HG03432 (cell line): ENCODE data around the gene TEX10.
A peak's percentile ranks its signal among the peaks of the same experiment; 100 is the strongest.
"Not testable (repeated sequence)": the region's sequence is repeated elsewhere in the genome, so short reads cannot be mapped to it uniquely, and the experiment has no call there.

Experiments used
- ATAC-seq: cut with Tn5 transposase; IDR thresholded peaks from one replicate; pipeline ENCODE4 v1.9.1; 2021; ENCODE audit warnings: mild to moderate bottlenecking, moderate library complexity; ENCODE audit not compliant: unreplicated experiment

TEX10 gene

DNA sequence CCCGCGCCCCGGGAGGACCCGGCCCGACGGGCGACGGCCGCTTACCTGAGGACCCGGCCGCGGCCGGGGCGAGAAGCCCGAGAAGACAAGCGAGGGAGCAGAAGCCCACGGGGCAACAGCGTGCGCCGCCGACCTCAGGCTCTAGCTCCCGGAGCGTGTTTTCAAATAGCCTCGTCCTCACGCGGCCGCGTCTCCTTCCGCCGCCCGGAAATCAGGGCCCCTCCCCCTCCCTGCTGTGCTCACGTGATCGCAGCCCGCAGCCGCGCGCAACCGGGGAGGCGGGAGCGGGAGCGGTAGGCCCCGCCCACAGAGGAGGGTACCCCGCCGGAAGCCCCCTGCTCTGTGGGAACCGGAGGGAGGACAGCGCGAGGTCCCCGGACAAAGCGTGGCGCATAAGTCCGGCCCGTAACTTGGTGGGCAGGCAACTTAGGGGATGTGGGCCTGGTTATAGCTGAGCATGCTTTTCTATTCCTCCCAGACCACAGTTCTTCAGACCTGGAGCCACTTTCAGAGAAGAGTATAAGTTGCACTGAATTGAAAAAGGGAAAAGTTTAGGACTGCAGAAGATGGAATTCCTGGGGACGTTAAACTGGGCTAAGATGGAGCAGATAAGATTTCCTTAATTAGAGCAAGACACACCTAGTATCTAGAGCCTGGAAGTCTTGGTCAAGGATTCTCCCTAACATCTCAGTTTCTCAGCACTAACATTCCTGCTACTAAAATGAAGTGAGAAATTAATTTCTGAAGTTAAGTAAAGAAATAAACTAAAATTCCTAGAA, at the start of gene TEX10:
TSS of gene TEX10 (minus strand) at position 216 of the 779 bp plus-strand sequence. CDS start 3,579 bp downstream, outside the sequence.
- ATAC-seq = peak; percentile 87

DNA sequence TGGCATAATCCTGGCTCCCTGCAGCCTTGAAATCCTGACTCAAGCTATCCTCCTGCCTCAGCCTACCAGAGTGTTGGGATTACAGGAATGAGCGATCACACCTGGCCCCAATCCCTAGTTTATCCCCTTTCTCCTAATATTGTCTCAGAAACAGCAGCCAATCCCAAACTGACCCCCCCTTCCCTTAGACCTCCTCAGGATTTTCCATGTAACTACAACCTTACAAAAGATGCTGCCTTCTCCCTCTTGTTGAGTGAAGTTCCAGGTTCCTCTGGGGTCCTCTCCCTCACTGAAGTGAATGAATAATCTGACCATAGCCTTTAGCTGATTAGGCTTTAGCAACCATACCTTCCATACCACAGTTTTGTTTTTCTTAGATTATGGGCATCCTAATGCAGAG, 48.3 kb upstream of the TEX10 start:
- ATAC-seq = no peak

DNA sequence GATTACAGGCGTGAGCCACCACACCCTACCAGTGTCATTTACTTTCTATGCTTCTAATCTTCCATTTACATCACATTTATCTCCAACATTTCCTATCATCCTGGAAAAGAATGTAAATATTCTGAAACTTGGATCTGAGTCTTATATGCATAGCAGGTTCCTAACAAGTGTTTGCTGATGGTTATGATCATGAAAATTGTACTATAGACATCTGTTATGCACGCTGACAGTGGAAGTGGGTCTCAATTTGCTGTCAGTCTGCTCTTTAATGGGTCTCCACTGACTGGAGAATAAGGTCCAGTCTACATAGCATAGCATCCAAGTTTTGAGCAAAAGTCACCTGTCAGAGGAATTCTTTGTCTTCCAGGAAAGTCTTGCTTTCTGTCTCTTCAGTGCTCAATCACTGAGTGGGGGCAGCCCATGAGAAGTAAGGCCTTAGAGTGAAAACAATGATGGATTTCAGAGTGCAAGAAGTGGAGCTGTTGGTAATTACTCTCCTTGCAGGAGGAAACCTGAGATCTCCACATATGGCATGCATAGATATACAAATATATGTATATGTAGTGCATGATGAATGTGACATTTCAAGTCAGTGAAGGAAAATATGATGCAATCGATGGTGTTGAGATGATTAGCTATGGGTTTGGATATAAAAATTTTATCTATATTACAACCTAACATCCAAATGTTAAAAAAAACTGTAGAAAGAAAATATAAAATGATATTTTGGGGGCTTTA, 45.0 kb upstream of the TEX10 start:
- ATAC-seq = no peak

DNA sequence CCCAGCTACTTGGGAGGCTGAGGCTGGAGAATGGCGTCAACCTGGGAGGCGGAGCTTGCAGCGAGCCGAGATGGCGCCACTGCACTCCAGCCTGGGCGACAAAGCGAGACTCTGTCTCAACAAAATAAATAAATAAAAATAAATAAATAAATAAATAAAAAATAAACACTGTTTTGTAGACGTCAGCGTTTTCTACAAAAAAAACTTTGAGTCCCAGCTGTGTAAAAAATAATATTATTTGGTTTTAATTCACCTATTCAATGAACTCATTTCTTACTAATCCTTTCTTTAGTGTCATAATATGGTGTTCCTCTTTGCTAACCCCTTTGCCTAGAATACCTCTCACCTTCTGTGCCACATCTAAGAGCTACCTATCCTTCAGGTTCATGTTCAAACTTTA, 44.0 kb upstream of the TEX10 start:
- ATAC-seq = no peak

DNA sequence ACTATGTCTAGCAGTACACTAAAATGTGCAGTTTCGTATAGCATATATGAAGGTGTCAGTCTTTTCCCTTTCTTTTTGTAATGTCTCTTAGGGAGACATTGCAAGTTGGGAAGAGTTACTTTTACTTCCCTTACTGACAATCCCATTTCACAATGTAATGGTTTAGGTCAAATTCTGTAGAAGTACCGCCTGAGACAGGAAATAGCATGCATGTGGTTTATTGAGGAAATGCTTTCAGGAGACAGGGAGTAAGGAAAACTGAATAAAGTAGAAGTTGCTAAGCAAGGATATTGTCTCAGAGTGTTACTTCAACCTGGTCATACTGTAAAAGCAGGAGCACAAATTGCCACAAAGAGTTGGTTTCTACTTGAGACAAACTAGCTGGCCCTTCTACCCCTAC, 42.1 kb upstream of the TEX10 start:
- ATAC-seq = no peak

DNA sequence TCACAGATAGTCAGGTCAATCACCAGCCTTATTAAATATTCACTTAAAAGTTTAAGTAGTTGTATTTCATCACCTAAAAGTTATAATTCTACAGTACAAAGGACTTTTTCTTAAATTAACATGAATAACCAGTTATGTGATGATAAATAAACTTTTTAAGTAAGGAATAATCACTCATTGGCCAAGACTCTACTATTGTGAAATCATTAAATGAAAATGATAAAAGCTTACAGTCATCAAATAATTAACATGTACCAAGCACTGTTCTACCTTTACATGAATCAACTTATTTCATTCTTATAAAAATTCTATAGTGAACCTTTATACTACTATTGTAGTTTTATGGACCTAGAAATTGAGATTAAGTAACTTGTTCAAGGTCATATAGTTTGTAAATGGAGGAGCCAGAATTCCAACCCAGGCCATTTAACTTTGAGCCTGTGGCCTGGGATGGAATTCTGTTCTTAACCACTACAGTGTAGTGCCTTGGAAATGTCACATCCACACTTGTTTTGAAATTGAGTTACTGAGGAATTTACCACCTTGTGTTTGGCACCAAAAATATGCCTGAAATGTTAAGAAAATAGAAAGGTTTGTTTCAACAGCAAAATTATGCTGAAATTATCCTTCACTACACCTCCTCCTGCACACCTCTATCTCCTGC, 41.4 kb upstream of the TEX10 start:
- no peak for ATAC-seq

DNA sequence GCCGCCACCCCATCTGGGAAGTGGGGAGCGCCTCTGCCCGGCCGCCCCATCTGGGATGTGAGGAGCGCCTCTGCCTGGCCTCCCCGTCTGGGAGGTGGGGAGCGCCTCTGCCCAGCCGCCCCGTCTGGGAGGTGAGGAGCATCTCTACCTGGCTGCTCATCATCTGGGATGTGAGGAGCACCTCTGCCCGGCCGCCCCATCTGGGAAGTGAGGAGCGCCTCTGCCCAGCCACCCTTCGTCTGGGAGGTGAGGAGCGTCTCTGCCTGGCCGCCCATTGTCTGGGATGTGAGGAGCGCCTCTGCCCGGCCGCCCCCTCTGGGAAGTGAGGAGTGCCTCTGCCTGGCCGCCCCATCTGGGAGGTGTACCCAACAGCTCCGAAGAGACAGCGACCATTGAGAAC, 40.2 kb upstream of the TEX10 start:
- ATAC-seq = not testable (repeated sequence)

DNA sequence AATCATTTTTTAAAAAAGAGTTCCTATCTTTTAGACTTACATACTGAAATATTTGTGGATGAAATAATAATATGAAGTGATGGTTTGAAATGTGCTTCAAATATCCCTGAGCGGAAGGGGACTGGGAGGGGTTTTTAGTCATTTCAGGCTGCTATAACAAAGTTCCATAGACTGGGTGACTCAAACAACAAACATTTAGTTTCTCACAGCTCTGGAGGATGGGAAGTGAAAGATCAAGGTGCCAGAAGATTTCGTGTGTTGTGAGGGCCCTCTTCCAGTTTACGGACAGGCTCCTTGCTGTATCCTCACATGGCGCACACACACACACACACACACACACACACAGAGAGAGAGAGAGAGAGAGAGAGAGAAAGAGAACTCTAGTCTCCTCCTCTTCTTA, 27.1 kb upstream of the TEX10 start:
- no peak for ATAC-seq

DNA sequence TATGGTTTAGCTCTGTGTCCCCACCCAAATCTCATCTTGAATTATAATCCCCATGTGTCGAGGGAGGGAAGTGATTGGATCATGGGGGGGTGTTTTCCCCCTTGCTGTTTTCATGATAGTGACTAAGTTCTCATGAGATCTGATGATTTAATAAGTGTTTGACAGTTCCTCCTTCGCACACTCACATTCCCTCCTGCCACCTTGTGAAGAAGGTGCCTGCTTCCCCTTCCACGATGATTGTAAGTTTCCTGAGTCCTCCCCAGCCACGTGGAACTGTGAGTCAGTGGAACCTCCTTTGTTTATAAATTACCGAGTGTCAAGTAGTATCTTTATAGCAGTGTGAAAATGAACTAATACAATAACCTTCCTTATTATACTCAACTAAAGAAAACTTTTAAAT, 24.3 kb upstream of the TEX10 start:
- no peak for ATAC-seq

DNA sequence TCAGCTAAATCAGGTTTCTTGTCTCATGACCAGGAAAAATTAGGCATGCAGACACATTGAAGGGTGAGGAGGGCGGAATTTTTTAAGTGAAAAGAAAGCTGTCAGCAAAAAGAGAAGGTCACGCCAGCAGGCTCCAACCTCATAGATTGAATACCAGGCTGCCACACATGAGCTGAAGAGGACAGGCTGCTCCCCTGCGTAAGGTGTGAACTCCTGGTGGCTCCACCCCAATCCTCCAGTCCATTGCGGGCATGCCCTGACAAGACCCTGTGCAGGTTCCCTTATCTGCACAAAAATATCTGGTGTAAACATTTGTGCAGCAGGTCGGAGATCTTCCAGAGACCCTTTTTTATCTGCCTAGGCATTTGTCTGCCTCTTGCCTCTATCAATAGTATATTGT, 22.9 kb upstream of the TEX10 start:
- no peak for ATAC-seq

DNA sequence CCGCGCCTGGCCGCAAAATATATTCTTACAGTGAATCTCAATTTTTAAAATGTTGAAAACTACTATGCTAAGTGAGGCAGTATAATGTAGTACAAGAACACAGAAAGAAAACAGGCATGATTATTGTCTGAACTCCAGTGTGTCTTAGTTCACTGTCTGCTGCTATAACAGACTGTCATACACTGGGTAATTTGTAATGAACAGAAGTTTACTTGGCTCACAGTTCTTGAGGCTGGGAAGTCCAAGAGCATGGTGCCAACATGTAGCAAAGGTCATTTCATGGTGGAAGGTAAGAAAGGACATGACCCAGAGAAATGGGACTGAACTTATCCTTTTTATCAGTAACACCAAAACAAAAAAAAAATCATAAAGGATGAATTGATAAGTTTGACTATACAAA, 19.9 kb upstream of the TEX10 start:
- ATAC-seq = no peak

DNA sequence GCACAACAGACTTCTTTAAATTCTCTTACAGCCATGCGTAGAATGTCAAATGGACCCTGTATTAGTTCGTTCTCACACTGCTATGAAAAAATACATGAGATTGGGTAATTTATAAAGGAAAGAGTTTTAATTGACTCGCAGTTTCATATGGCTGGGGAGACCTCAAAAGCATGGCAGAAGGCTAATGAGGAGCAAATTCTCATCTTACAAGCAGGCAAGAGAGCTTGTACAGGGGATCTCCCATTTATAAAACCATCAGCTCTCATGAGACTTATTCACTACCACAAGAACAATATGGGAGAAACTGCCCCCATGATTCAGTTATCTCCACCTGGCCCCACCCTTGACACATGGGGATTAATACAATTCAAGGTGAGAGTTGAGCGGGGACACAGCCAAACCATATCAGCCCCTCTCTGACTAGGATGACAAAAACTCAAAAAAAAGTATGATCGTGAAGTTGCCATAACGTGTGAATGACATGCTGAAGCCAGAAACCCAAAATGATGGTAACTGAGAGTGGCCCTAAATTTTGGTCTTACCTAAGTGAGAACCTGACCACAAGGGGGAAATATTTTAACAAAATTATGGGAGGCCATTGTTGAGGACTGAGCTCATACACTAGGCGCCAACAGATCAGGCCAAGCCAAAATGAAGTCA, 17.5 kb upstream of the TEX10 start:
- no peak for ATAC-seq

DNA sequence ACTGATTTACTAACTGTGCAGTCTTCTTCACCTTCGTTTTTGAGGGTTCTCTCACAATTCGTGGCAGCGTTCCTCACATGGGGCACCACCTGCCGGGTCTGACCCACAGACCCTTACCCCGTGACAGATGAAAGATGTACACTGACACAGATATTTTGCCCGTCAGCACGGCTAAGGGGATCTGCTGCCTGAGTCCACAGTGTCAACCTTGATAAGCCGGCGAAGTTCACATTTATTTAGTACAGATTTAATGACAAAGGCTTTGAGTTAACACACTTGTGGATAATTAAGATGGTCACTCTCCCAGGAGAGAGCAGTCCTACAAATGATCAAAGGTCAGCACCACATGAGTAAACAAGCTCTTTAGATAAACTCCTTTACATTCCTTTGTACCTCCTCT, 15.9 kb upstream of the TEX10 start:
- ATAC-seq = no peak

DNA sequence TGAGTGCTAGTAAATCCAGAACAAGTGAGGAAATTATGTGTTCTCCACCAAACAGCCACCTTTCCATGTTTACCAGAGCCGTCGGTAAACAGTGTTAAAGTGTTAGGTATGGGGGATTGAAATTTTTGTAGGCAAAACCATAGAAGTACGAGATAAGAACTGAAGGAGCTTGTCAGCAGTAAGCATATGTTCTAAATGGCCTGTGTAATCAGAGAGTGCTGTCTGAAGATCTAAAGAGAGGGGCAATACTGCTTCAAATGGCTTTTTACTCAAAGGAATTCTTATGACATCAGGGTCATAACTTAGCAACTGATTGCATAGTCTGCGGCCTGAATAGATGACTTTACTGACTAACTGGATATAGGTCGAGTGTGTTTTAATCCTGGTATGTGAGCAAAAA, 13.4 kb upstream of the TEX10 start:
- ATAC-seq = no peak

DNA sequence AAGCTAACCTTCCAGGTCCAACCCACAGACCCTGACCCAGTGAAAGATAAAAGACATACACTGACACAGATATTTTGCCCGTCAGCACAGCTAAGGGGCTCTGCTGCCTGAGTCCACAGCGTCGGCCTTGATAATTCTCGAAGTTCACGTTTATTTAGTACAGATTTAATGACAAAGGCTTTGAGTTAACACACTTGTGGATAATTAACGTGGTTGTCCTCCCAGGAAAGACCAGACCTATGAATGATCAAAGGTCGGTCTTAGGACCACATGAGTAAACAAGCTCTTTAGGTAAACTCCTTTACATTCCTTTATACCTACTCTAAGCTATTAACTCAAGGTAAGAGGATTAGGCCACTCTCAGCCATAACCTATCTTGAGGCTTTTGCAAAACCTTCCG, 11.3 kb upstream of the TEX10 start:
- no peak for ATAC-seq

DNA sequence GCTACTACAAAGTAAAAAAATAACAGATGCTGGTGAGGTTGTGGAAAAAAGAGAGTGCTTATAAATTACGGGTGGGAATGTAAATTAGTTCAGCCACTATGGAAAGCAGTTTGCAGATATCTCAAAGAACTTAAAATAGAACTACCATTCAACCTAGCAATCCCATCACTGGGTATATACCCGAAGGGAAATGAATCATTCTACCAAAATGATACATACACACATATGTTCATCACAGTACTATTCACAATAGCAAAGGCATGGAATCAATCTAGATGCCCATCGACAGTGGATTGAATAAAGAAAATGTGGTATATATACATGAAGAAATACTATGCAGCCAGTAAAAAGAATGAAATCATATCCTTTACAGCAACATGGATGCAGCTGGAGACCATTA, 6.3 kb upstream of the TEX10 start:
- ATAC-seq = no peak

DNA sequence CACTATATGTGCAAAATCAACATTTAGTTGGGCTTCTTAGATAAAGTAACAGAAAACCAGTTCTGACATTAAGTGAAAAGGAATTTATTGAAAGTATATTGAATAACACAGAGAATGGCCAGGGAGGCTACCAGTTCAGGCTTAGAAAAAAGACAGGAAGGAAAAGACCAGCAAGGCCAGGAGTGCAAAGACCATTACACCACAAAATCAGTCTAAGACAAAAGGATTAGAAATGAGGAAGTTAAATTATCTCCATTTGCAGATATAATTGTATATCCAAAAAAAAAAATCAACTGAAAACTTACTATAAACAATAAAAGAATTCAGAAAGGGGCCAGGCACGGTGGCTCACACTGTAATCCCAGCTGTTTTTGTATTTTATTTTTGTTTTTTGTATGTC, 4.8 kb upstream of the TEX10 start:
- no peak for ATAC-seq

DNA sequence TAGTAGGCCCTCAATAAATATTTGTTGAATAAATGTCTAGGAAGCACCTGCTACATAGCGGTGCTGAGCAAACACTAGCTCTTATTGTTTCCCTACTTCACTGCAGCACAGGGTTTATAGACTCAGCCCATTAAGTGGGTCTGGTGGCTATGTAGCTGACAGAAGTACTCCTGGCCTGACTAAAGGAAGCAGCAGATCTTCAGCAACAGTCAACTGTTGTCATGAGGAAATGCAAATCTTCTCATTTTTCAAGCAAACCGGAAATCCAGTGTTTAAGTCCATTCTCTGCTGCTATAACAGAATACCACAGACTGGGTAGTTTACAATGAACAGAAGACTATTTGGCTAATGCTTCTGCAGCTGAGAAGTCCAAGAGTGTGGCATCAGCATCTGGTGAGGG, 2.8 kb upstream of the TEX10 start:
- no peak for ATAC-seq

DNA sequence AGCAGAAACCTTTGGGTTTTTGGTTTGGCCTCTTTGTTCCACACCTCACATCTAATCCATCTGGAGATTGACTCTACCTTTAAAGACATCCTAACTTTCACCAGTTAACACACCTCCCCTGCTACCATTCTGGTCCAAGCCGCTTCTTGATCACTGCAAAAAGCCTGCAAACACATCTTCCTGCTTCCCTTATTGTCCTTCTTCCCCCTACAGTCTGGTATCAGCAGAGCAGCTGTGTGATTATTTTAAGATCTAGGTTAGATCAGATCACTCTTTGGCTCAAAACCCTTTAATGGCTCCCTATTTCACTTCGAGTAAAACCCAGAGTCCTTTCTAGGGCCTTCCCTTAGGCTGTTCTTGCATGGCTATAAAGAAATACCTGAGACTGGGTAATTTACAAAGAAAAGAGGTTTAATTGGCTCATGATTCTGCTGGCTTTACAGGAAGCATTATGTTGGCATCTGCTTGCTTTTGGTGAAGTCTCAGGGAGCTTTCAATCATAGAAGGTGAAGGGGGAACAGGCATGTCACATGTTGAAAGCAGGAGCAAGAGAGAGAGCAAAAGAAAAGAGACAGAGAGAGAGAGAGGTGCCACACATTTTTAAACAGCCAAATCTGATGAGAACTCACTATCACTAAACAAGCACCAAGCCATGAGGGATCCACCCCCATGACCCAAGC, 1.5 kb upstream of the TEX10 start:
- no peak for ATAC-seq

DNA sequence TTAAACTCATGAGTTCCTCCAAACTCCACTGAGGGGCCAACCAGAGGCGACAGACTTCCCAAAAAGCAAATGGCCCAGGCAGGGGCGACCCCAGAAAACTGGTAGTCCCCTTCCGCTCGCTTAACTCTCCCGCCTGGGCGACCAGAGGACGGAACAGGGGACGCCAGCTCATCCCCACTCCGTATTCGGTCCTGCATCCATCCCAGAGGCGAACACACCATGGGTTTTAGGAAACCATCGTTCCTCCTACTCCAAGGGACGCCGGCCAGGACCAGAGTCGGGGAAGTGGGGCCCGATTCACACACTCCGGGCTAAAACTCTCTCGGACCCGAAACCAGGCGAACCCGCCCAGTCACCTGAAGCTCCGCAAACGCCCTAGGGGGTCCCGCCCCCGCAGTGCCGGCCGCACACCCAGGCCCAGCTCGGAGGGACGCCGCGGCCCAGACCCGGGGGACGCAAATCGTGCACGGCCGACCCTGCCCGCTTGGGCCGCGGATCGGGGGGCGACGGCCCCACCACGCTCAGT, 478 bp downstream of the TEX10 start:
- ATAC-seq = peak; percentile 47

DNA sequence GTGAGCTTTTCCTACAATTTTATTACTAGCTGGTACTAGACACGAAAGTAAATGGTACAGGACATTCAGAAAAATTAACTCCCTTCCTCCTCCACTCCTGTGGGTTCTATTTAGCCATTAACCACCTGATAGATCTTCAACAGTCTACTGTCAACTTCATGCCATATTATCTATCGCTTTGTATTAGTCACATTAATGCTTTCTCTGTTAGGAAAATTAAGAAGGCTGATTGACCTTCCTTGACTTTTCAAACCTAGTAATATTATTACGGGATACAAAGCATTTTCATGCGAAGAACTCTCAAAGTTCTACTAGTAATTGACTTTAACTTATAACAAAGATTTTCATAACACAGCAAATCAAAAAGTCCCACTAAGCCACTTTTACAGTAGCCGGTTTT, 1.2 kb downstream of the TEX10 start:
- no peak for ATAC-seq
